Measurements from ENCODE around the gene ZNF230. TPM values are rescaled to one million over a fixed set of nuclear protein-coding genes. Genes with fewer than 3 reads are reported as not detected.

The ZNF230 gene
- 2.0 and 2.6 TPM in 2 replicates for total RNA-seq

DNA sequence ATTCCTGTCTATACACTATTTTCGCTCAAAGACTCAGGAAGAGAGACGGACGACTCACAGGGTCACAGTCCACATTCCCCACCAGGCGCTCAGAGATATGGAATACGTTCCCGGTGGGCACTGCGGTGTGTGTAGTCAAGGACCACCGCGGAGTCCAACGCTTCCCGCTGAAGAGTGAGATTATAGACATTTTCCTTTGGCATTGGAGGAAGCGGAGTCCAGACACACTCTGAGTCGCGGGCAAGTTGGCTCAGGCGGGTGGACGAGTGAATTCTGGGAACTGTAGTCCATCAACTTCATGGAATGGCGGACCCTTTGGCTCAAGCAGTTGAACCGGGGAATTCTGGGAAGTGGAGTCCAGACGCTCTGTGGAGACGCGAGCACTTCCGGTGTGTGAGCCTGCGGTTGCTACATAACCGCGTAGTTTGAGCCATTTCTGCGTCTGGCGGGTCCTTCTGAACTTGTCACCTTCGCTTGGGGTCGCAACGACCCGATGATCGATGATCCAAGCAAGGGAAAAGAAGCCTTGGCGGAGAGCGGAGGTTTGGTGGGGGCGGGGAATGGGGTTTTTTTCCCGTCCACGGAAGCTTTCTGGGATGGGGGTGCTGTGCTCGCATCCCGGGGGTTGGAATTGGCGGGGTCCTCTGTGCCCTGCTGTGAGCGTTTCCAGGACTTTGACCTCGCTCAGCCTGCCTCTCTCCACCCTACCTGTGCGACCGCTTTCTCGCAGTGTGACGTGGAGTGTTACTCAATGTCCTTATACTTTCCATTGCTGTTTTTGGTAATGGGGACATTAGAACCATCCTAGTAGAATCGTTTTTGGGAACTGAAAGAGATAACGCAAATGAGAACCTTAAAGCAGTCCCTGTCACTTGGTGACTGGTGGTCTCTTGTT lies at the start of gene ZNF230:
ZNF230 (plus strand) TSS at position 392 of the 895 bp plus-strand sequence. CDS start 4,122 bp downstream, outside the sequence.
- DNase-seq (ENCODE audit: low read depth in 2 of 2), result peak; percentile 94 to 96

DNA sequence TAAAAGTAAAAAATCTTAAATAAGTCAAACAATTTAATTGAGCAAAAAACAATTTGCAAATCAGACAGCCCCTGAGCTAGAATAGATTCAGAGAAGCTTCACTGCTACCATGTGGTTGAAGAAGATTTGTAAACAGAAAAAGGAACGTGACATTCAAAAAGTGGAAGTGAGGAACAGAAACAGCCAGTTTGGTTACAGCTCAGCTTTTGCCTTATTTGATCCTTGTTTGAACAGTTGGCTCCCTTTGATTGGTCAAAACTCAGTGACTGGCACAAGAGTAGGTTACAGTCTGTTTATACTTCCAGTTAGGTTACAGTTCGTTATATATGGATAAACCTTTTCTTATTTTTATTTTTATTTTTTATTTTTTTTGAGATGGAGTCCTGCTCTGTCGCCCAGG lies 45.9 kb upstream of the ZNF230 start:
- no peak for DNase-seq (ENCODE audit: low read depth in 2 of 2)

DNA sequence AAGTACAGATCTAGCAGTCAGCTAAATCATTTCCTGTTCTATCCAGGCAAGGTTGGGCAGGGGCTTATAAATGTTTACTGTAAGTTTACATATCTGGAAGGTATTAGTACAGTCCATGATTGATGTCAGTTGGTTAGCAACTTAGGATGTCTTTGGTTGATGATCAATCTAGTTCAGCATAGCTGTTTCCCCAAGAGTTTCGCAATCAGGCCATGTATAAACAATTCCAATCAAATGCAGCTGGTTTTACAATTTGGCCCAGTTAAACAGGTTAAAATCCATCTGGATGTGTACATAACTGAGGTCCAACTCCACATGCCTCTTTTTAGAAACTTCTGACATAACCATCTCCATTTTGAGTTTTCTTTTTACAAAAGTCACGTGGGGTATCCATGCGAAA lies 44.9 kb upstream of the ZNF230 start:
- peak in 1 of 2 donors; percentile 36 for DNase-seq (ENCODE audit: low read depth in 2 of 2)

DNA sequence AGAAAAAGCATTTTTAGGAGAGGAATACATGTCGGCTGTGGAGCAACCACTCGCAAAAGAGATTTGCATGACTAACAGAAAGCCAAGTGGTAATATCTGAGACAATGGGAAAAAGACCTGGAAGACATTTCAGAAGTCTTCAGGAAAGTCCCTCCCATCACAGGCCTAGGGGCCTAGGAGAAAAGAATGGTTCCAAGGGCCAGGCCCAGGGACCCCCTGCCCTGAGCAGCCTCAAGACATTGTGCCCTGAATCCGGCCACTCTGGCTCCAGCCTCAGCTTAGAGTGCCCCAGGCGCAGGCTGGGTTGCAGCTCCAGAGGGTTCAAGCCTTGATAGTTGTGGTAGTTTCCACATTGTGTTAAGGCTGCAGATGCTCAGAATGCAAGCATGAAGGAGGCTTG lies 42.3 kb upstream of the ZNF230 start:
- no peak for DNase-seq (ENCODE audit: low read depth in 2 of 2)

DNA sequence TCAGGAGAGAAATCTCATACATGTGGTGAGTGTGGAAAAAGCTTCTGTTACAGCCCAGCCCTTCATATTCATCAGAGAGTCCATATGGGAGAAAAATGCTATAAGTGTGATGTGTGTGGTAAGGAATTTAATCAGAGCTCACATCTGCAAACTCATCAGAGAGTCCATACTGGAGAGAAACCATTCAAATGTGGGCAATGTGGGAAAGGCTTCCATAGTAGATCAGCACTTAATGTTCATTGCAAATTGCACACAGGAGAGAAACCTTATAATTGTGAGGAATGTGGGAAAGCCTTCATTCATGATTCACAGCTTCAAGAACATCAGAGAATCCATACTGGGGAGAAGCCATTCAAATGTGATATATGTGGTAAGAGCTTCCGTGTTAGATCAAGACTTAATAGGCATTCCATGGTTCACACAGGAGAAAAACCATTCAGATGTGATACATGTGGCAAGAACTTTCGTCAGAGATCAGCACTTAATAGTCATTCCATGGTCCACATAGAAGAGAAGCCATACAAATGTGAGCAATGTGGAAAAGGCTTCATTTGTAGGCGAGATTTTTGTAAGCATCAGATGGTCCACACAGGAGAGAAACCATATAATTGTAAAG lies 36.6 kb upstream of the ZNF230 start:
- DNase-seq (ENCODE audit: low read depth in 2 of 2), result no peak

DNA sequence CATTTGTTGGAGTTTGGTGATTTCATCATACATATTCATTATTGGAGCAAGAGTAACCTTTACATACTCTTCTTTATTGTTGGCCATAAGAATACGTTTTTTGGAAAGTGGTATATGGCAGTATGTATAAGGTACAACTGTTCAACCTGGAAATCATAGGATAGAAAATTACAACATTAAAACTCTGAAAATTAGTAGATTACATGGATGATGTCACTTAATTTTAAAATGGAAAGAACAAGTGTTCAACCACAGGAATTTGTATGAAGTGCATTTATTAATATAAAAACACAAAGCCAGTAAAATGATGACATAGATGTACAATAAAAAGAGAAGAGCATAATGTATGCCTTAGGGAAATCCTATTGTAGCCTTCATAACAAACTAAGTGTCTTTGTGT lies 26.0 kb upstream of the ZNF230 start:
- DNase-seq (ENCODE audit: low read depth in 2 of 2), result no peak

DNA sequence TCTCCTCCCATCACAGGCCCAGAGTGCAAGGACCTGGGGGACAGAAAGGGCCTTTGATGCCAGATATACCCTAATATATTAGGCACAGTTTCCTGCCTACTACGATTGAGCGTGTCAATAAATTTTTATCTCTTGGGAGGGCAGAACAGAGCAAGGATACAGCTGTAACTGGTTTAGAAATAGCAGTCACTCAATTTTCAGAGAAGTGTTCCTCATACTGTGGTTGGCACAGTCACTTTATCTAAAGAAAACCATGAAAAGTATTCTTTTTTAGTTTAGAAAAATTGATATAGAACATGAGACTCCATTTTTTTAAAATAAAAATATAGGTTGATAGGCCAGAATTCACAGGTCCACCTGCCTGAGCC lies 19.2 kb upstream of the ZNF230 start:
- DNase-seq (ENCODE audit: low read depth in 2 of 2), result no peak

DNA sequence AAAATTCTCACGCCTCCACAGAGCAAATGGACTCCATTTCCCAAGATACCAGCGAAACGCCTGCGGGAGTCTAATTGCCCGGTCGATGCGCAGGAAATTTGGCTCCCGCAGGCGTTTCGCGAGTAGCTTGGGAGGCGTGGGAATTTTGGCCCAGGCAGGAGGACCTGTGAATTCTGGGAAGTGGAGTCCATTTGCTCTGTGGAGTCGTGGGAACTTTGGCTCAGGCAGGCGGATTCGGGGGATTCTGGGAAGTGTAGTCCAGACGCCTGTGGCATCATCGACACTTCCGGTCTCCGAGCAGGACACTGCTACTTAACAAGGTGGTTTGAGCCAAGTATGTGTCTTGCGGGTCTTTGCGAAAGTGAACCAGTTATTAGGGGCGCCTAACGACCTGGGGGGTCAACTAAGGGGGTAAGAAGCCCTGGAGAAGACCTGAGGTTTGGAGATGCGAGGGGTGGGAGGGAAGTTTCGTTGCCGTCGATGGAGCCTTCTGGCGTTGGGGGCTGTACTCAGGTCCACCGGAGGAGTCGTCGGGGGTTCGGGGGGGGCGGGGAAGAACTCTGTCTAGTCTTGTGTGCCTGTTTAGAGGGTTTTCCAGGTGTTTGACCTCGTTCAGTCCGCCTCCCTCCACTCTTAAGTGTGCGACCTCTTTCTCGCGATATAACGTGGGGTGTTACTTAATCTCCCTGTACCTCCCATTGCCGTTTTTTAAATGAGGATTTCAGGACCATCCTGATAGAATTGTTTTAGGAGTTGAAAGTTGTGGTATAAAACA lies 18.7 kb upstream of the ZNF230 start, which contains the start of gene ZNF155:
ZNF155 (plus strand) TSS at position 277 of the 775 bp plus-strand sequence. CDS start 4,356 bp downstream, outside the sequence.
- DNase-seq (ENCODE audit: low read depth in 2 of 2), result peak; percentile 95 to 97

DNA sequence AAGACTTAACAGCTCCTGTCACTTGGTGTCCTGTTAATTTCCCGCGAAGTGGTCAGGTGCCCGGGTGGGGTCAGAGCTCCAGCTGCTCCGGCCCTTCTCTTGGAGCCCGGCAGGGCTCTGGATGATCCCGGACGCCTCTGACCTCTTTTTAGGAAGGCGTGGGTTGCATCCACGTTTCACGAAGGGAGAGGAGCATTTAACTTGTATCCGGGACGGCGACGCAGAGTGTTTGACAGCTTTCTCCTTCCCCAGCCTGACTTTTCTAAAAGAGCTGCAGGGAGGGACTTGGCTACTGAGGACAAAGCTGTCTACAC lies 18.1 kb upstream of the ZNF230 start:
- DNase-seq (ENCODE audit: low read depth in 2 of 2), result no peak

DNA sequence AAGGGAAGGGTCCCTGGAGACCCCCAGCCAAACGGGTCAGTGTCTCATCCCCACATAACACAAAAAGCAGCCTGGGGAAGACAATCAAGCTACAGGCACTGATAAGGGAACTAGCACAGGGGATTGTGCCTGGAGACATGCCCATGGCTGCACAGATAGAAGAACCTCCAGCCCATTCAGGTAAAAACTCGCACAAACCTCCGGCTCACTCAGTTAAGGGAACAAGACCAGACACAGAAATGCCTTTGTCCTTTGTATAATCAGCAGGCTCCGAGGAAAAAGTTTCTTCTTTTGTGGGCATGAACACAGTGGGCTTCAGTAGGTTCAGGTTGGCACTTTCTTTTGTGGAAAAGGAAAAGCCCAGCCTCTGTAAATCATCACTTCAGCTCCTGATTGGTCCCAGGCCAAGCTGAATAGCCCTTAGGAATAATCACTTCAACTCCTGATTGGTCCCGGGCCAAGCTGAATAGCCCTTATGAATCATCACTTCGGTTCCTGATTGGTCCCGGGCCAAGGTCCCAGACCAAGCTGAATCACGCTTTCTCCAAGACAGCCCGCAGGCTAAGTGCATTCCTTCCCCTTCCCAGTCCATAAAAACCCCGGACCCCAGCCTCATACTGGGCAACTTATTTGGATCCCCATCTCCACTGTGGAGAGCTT lies 5.0 kb upstream of the ZNF230 start:
- peak in 1 of 2 donors; percentile 16 for DNase-seq (ENCODE audit: low read depth in 2 of 2)

DNA sequence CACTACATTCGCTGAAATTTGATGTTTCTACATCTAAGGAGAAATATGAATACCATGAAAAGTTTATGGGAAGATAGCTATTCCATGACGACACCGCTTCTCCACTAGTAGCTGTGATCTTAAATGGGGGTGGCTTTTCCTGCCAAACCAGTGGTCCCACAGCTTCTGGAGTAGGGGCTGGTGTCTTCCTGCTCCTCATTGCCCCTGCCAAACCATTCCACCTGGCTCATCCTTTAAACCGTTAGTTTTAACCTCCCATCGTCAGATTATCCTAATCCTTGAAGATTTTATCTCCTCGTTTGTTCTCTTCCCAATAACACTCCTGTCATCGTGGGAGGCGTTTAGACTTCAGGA lies 568 bp upstream of the ZNF230 start:
- DNase-seq (ENCODE audit: low read depth in 2 of 2), result no peak

DNA sequence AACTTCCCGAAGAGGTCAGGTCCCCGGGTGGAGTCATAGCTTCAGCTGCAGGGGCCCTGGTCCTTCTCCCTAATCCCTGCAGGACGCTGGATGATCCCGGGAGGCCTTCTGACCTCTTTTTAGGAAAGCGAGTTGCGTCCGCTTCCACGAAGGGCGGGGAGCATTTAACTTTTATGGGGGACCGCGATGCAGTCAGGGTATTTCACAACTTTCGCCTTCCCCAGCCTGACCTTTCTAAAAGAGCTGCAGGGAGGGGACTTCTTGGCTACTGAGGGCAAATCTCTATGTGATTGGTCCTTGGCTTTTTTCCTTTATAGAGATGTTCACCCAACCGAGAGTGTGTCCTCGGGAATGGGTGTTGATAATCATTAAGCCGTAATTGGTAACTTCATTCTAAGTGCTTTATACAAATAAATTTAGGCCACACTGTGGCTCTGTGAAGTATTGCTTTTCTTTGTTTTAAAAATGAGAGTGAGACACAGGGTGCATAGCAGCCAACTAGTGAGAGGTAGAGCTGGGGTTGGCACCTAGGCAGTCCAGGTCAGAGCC lies 778 bp downstream of the ZNF230 start:
- DNase-seq (ENCODE audit: low read depth in 2 of 2), result peak; percentile 8 to 16

DNA sequence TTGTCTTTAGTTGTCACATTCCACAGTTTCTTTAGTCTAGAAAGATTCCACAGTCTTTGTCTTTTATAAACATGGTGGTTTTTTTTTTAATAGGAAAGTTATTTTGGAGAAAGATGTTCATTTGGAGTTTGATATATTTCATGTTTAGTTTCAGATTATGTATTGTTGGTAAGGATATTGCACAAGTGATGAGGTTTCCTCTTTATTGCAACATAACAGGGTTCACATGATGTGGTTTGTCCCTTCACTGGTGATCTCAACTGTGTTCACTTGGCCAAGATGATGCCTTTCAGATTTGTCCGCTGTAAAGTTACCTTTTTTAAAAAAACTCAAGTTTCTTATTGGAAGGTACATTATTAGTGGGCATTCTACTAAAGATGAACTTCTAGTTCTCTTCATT lies 3.2 kb downstream of the ZNF230 start:
- DNase-seq (ENCODE audit: low read depth in 2 of 2), result no peak

DNA sequence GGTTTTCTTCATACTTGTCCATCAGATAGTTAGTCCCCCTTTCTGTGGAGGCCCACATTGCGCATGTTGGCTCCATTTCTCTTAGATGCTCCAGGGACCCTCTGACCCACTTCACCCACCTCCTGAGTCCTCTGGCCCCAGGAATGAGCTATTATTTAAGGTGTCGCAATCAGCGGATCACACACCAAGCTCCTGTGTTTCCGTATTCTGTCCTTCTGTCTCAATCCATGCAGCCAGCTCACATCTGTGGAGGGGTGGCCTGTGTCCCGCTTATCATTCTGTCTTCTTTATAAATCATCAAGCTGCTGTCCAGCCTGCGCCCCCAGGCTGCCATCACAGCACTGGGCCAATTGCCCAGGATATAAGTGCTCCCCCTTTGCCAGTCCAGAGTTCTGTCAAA lies 4.7 kb downstream of the ZNF230 start:
- DNase-seq (ENCODE audit: low read depth in 2 of 2), result no peak

DNA sequence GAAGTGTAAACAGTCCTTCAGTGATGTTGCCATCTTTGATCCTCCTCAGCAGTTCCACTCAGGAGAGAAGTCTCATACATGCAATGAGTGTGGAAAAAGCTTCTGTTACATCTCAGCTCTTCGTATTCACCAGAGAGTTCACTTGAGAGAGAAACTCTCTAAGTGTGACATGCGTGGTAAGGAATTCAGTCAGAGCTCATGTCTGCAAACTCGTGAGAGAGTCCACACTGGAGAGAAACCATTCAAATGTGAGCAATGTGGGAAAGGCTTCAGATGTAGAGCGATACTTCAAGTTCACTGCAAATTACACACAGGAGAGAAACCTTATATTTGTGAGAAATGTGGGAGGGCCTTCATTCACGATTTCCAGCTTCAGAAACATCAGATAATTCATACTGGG lies 7.7 kb downstream of the ZNF230 start:
- DNase-seq (ENCODE audit: low read depth in 2 of 2), result no peak

DNA sequence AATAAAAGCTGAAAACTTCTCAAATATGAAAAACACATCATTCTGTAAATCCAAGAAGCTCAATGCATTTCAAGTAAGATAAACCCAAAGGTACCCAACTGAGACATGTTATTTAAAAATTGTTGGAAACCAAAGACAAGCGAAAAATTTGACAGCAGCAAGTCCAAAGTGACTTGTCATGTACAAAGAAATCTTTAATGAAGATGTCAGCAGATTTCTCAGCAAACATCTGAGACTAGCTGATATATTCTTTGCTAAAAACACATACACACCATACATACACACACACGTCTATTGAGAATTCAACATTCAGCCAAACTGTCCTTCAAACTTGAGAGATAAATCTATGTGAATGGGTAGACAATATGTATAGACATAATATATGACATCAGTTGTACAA lies 16.7 kb downstream of the ZNF230 start:
- no peak for DNase-seq (ENCODE audit: low read depth in 2 of 2)

DNA sequence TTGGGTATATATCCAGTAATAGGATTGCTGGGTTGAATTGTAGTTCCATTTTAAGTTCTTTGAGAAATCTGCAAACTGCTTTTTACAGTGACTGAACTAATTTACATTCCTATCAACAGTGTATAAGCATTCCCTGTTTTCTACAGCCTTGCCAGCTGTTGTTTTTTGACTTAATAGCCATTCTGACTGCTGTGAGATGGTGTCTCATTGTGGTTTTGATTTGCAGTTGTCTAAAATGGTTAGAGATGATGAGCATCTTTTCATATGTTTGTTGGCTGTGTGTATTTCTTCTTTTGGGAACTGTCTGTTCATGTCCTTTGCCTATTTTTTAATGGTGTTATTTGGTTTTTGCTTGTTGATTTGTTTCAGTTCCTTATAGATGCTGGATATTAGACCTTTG lies 18.5 kb downstream of the ZNF230 start:
- no peak for DNase-seq (ENCODE audit: low read depth in 2 of 2)

DNA sequence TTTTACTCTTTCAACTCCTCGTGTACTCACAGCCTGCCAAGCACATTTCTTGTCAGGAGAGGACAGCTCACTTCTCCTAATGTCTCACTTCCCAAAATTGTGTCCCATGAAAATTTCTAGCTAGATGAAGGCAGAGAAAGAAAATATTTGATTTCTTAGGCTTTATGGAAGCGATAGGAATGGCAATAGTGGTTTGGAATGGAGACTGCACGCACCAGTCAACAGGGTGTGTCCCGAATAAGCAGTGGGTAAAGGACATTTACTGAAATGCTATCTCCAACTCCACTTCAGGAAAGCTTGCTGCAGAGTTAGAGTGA lies 22.1 kb downstream of the ZNF230 start:
- no peak for DNase-seq (ENCODE audit: low read depth in 2 of 2)

DNA sequence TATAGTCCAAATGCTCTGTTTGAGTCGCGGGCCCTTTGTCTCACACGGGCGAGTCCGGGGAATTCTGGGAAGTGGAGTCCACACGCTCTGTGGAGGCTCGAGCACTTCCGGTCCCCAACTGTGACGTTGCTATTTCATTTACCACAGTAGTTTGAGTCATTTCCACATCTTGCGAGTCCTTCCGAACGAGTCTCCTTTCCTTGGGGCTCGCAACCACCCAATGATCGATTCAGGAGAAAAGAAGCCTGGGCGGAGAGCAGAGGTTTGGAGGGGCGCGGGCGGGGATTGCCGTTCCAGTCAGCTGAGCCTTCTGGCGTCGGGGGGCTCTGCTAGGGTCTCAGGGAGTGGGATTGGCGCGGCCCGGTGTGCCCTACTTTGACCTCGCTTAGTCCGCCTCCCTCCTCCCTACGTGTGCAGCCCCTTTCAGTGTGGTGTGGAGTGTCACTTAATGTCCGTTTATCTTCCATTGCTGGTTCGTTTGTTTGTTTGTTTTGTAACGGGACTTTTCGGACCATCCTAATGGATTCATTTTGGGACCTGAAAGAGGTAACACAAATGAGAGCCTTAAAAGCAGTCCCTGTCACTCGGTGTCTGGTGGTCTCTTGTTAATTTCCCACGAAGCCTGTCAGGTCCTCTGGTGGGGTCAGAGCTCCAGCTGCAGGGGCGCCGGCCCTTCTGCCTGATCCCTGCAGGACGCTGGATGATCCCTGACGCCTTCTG lies 22.6 kb downstream of the ZNF230 start, which contains the start of gene ZNF222:
ZNF222 (plus strand) TSS at position 163 of the 720 bp plus-strand sequence; CDS start at position 221, 58 bp downstream.
- DNase-seq (ENCODE audit: low read depth in 2 of 2), result peak; percentile 82 to 90

DNA sequence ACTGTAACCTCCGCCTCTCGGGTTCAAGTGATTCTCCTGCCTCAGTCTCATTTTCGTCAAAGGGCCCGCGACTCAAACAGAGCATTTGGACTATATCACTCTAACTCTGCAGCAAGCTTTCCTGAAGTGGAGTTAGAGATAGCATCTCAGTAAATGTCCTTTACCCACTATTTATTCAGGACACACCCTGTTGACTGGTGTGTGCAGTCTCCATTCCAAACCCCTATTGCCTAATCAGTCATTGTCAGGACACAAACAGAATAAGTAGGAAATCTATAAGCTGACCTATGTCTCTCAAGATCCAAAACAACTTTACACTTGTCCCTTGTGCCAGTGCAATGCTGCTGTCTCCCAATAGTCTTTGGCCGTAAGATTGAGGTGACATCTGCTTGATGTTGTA lies 23.9 kb downstream of the ZNF230 start:
- no peak for DNase-seq (ENCODE audit: low read depth in 2 of 2)
